Measurements from ENCODE around the gene BEX4. TPM values are rescaled to one million over a fixed set of nuclear protein-coding genes. Genes with fewer than 3 reads are reported as not detected.

Gene BEX4
- total and polyA plus RNA-seq, 2 of the 4 experiments (the other 2 are of a cell fraction), result 0.54 to 6.8 TPM

DNA sequence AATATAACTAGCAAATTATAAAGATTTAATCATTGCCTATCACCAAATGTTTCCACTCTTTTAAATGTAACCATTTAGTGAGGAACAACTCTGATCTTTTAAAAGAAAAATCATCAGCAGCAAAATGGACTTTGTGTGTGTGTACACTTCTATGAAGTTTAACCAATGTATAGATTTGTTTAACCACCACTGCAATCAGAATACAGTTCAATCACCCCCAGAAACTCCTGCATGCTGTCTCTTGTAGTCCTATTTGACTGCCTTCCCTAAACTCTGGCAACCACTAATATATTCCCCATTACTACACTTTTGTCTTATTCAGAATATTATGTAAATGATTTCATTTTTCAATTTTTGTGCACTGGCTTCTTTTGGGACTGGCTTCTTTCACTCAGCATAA is 41.7 kb downstream of the BEX4 start:
- Histone ChIP-seq H2AFZ (replicated peaks; ENCODE audit: low read length, poor library complexity) (no peak overlapping the region), H3K4me3 (ENCODE audit: insufficient read depth, low read depth, low read length) (no peak overlapping the region), H3K27ac (ENCODE audit: insufficient read depth, low read length) (no peak overlapping the region), H3K23ac (ENCODE audit: low read depth, low read length) (no peak overlapping the region), H2BK5ac (ENCODE audit: low read depth, low read length, poor library complexity, severe bottlenecking) (no peak overlapping the region), H4K91ac (ENCODE audit: insufficient read depth, low read depth, low read length) (no peak overlapping the region), H2BK20ac (ENCODE audit: low read depth, low read length) (no peak overlapping the region), H3K4me2 (ENCODE audit: low read depth, low read length) (no peak overlapping the region), H2AK5ac (ENCODE audit: low read depth, low read length) (no peak overlapping the region), H3K27me3 (ENCODE audit: control insufficient read depth, insufficient read depth, low read length) (peaks cover 12% of the 10 kb centered on the region), H3K4me1 (ENCODE audit: control insufficient read depth, insufficient read depth, low read length) (no peaks in the 10 kb centered on the region), H3K18ac (ENCODE audit: low read depth, low read length) (no peak overlapping the region), H3K9me3 (ENCODE audit: control insufficient read depth, insufficient read depth, low read length) (no peaks in the 10 kb centered on the region), H3K79me1 (ENCODE audit: low read depth in 1 of 2, low read length in 2 of 2) (peaks cover 0 to 17% of the 10 kb centered on the region in 2 experiments; a peak in 3 of 4 replicates), H3K36me3 (ENCODE audit: control insufficient read depth, insufficient read depth, low read length) (peaks cover 2% of the 10 kb centered on the region; the same call in 1 of the 2 replicates), H4K20me1 (ENCODE audit: insufficient read depth, low read length) (peaks cover 4% of the 10 kb centered on the region; the same call in 1 of the 2 replicates), H3K9me1 (ENCODE audit: insufficient read depth, low read length) (no peaks in the 10 kb centered on the region), H2AK9ac (replicated peaks; ENCODE audit: low read depth, low read length, poor library complexity) (no peak overlapping the region), H3K56ac (ENCODE audit: extremely low read depth, insufficient read depth, low read length) (no peak overlapping the region), H2BK120ac (ENCODE audit: low read depth, low read length) (no peak overlapping the region), H4K8ac (ENCODE audit: low read depth in 2 of 2, low read length in 2 of 2) (no peak overlapping the region), H4K5ac (ENCODE audit: low read depth, low read length) (no peak overlapping the region), H2BK15ac (ENCODE audit: low read depth, low read length) (no peak overlapping the region), H3K4ac (ENCODE audit: low read depth, low read length) (no peak overlapping the region), H3K14ac (replicated peaks; ENCODE audit: low read depth, low read length) (no peak overlapping the region), H3K9ac (ENCODE audit: low read depth, low read length) (no peak overlapping the region)
- in situ Hi-C loops (cut with MboI; ENCODE audit: low sequenced_read_pairs), result no loop called here
- no TSS peak for BruUV-seq (replicated peaks)
- TF ChIP-seq MXI1 (IDR thresholded peaks at IDR 0.05; ENCODE audit: borderline replicate concordance, low read depth, low read length) (no peak), RCOR1 (IDR thresholded peaks at IDR 0.05; ENCODE audit: insufficient replicate concordance, low read length) (no peak), POLR2A (IDR thresholded peaks at IDR 0.05; ENCODE audit: low read depth, low read length) (no peak), BHLHE40 (IDR thresholded peaks at IDR 0.05; ENCODE audit: low read depth, low read length) (no peak), MAZ (IDR thresholded peaks at IDR 0.05; ENCODE audit: borderline replicate concordance, low read depth, low read length) (no peak), FOS (IDR thresholded peaks at IDR 0.05; ENCODE audit: low read depth, low read length) (no peak), CEBPB (IDR thresholded peaks at IDR 0.05; ENCODE audit: low read depth, low read length) (no peak), MAFK (IDR thresholded peaks at IDR 0.05; ENCODE audit: low read depth, low read length) (no peak), SMC3 (IDR thresholded peaks at IDR 0.05; ENCODE audit: low read depth, low read length) (no peak), CHD1 (IDR thresholded peaks at IDR 0.05; ENCODE audit: low read depth, low read length) (no peak), RAD21 (IDR thresholded peaks at IDR 0.05; ENCODE audit: low read length) (no peak), RFX5 (IDR thresholded peaks at IDR 0.05; ENCODE audit: low read depth, low read length) (no peak), NFE2L2 (IDR thresholded peaks at IDR 0.05; ENCODE audit: low read depth, low read length) (no peak)
- TF ChIP-seq, protein P1, sequence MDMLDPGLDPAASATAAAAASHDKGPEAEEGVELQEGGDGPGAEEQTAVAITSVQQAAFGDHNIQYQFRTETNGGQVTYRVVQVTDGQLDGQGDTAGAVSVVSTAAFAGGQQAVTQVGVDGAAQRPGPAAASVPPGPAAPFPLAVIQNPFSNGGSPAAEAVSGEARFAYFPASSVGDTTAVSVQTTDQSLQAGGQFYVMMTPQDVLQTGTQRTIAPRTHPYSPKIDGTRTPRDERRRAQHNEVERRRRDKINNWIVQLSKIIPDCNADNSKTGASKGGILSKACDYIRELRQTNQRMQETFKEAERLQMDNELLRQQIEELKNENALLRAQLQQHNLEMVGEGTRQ (IDR thresholded peaks at IDR 0.05; ENCODE audit: low read depth, low read length), result no peak
- TF ChIP-seq, protein P2, sequence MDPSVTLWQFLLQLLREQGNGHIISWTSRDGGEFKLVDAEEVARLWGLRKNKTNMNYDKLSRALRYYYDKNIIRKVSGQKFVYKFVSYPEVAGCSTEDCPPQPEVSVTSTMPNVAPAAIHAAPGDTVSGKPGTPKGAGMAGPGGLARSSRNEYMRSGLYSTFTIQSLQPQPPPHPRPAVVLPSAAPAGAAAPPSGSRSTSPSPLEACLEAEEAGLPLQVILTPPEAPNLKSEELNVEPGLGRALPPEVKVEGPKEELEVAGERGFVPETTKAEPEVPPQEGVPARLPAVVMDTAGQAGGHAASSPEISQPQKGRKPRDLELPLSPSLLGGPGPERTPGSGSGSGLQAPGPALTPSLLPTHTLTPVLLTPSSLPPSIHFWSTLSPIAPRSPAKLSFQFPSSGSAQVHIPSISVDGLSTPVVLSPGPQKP (IDR thresholded peaks at IDR 0.05; ENCODE audit: borderline replicate concordance, low read depth, low read length), result no peak
- TF ChIP-seq, protein P3, sequence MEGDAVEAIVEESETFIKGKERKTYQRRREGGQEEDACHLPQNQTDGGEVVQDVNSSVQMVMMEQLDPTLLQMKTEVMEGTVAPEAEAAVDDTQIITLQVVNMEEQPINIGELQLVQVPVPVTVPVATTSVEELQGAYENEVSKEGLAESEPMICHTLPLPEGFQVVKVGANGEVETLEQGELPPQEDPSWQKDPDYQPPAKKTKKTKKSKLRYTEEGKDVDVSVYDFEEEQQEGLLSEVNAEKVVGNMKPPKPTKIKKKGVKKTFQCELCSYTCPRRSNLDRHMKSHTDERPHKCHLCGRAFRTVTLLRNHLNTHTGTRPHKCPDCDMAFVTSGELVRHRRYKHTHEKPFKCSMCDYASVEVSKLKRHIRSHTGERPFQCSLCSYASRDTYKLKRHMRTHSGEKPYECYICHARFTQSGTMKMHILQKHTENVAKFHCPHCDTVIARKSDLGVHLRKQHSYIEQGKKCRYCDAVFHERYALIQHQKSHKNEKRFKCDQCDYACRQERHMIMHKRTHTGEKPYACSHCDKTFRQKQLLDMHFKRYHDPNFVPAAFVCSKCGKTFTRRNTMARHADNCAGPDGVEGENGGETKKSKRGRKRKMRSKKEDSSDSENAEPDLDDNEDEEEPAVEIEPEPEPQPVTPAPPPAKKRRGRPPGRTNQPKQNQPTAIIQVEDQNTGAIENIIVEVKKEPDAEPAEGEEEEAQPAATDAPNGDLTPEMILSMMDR (conservative IDR thresholded peaks at IDR 0.05; ENCODE audit: low read depth, low read length), result no peak
- ChIA-PET CTCF (no interaction called here), POLR2A (ENCODE audit: unreplicated experiment) (interaction anchor here (0.5 kb wide), 1 partner anchor 37 kb away, joined by 3 read pairs; no protein-coding TSS in a partner anchor)
- dilution Hi-C loops (cut with HindIII; ENCODE audit: low sequenced_read_pairs, unreplicated experiment), result no loop called here
- intact Hi-C loops (cut with micrococcal nuclease), result no loop called here
- DNase-seq (no peak), ATAC-seq (ENCODE audit: low read depth) (no peak)
